ENCODE results near the gene OSR1.
A peak's percentile ranks its signal among the peaks of the same experiment; 100 is the strongest.

The OSR1 gene

GRCh38 chr2:19359021-19359357 lies 566 bp upstream of the OSR1 start:
- H3K4me3 ChIP-seq (ENCODE audit: low read depth, low read length) = peak overlapping the region; percentile 98
- no peak for TF ChIP-seq CTCF (IDR thresholded peaks at IDR 0.05; ENCODE audit: low read depth, low read length)

GRCh38 chr2:19357402-19358241 lies 801 bp downstream of the OSR1 start:
- H3K4me3 ChIP-seq (ENCODE audit: low read depth, low read length) = peak overlapping the region; percentile 98

GRCh38 chr2:19356545-19357401 lies 1.6 kb downstream of the OSR1 start:
- H3K4me3 ChIP-seq (ENCODE audit: low read depth, low read length) = peak overlapping the region; percentile 98
- TF ChIP-seq CTCF (IDR thresholded peaks at IDR 0.05; ENCODE audit: low read depth, low read length) = no peak

More at GRCh38 chr2:19357402-19358241, 801 bp downstream of the OSR1 start:
- TF ChIP-seq CTCF (IDR thresholded peaks at IDR 0.05; ENCODE audit: low read depth, low read length) = no peak

- TF ChIP-seq CTCF (IDR thresholded peaks at IDR 0.05; ENCODE audit: low read depth, low read length) = no peak
- peak overlapping the region; percentile 98 for H3K4me3 ChIP-seq (ENCODE audit: low read depth, low read length)
Observed at GRCh38 chr2:19355931-19356544, 2.4 kb downstream of the OSR1 start.

- peak overlapping the region; percentile 98 for H3K4me3 ChIP-seq (ENCODE audit: low read depth, low read length)
- TF ChIP-seq CTCF (IDR thresholded peaks at IDR 0.05; ENCODE audit: low read depth, low read length) = no peak
Observed at GRCh38 chr2:19355416-19355821, 3.0 kb downstream of the OSR1 start.

- no peak for TF ChIP-seq CTCF (IDR thresholded peaks at IDR 0.05; ENCODE audit: low read depth, low read length)
- H3K4me3 ChIP-seq (ENCODE audit: low read depth, low read length) = peak overlapping the region; percentile 98
Observed at GRCh38 chr2:19355014-19355405, 3.4 kb downstream of the OSR1 start.
